ENCODE data around the gene USH2A.

GRCh38 chr1:216071262-216071661, 352.0 kb downstream of the USH2A start:
- TF ChIP-seq CTCF (IDR thresholded peaks at IDR 0.05) (no peak), POLR2A (IDR thresholded peaks at IDR 0.05) (no peak)
